NCI-H526 (cell line): ENCODE measurements around the gene DAPK3.

ENCODE experiments used
- DNase-seq, 2 experiments: peaks; one replicate each; lab custom pipeline; 2025; lab: John Stamatoyannopoulos, UW

The DAPK3 gene

DNA sequence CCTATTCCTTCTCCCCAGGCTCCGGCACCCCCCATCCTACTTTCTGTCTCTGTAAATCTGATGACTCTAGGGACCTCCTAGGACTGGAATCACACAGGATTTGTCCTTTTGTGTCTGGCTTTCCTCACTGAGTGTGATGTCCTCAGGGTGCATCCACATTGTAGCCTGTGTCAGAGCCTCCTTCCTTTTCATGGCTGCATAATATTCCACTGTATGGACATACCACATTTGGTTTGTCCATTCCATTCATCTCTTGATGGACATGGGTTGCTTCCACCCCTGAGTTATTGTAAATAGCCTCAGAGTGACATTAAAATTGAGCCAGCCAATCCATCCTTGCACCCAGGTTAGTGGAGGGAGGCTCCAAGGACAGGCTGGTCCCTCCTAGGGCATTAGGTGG, 60.8 kb downstream of the DAPK3 start:
- DNase-seq, result no peak
